Inferior parietal cortex (tissue), 1 donor: Measurements from ENCODE around the gene AP1G2.
"Not testable (repeated sequence)": the region's sequence is repeated elsewhere in the genome, so short reads cannot be mapped to it uniquely, and the experiment has no call there.

Source experiments
- DNase-seq: peaks from one replicate; pipeline ENCODE4 v3.0.0-alpha.2; 2016; ENCODE audit errors: extremely low spot score

AP1G2 gene

DNA sequence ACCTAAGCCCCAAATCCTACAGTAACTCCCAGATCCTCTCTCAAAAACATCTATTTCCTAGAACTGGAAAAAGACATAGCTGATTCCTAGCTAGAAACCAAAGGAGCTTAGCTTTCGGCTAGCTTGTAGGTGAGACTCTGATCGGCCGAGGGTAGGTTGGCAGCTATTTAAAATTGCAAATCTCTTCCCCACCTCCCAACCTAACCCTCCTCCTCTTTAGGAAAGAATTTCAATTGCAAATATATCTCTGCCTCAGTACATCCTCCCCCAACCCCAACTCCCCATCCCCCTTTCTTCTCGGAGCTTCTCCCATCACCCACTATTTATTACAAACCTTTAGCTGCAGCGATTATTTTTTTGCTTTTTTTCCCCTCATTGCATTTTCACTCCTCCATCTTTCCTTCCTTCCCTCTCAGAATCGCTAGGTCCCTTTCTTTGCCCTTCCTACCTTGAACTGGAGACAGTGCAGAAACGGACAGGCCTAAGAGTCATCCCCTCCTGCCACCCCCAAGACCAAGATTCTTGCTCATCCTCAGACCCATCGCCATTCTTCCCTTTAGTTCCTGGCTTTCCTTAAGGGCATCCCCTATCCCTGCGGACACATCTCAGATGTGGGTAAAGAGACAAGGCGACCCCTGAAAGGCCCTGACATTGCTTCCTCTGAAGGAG is 29.4 kb downstream of the AP1G2 start:
- no peak for DNase-seq

DNA sequence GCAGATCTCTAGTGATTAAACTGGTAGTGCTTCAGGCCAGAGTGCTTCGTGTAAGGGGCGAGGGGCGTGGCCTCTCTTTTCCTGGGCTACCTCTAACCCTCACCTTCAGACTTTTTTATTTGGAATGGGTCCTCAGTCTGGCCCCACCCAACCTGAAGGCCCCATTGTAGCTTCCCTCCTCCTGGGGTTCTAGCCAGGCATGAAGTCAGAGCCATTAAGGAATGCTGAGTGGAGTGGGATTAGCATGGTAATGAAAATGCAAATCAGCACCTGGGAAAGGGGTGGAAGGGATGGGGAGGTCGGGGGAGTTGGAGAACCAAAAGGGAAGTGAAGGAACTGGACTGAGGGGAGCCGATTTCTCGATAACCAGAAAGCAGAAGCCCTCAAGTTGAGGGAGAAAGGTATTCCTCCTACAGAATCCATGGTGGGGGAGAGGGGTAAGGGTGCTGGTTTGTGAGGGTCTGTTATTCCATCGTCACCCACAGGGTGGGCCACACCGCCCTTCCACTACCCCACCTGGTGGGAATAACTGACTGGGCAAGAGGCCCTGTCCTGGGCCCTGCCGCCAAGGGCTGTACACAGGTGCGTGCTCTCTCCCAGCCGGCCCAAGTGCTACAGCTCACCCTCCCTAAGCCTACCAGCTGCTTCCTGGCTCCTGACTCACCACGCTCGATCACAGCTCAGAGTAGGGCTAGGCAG is 30.1 kb downstream of the AP1G2 start:
- no peak for DNase-seq

DNA sequence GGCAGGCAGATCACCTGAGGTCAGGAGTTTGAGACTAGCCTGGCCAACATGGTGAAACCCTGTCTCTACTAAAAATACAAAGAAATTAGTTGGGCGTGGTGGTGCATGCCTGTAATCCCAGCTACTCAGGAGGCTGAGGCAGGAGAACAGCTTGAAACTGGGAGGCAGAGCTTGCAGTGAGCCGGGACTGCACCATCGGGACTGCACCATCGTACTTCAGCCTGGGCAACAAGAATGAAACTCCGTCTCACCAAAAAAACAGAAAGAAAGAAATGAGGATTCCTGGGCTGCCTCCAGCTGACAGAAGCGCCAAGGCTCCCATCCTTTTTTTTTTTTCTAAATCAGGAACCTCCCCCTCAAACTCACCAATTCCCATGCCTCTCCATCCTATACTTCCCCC is 30.7 kb downstream of the AP1G2 start:
- not testable (repeated sequence) for DNase-seq

DNA sequence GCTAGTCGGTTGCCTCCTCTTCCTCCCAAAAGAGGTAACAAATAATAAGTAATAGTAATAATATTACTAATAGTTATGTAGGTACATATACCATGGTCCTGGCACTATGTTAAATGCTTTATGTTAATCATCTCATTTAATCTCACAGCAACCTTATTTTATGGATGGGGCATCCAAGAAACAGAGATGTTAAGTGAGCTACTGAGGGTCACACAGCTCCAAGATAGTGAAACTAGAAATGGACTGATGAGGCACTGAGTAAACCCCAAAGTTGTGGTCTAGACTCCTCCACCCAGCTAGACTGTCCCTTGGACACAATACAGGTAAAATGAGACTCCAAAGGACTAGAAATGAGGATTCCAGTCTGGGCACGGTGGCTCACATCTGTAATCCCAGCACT is 31.1 kb downstream of the AP1G2 start:
- no peak for DNase-seq

DNA sequence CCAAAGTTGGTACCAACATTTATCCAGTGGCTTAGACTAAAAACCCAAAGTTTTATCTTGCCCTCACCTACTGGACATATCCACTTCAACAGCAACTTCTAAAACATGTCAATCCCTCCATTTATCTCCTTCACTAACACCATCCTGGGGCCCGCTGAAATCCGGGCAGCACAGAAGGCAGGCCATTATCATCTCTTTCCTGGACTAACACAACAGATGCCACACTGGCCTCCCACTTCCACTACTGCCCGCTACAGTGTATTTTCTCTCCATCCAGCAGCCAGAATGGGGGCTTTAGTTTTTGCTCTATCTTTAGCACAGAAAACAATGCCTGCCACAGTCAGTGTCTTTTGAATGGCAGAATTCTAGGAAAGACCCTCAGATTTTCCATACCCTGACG is 31.6 kb downstream of the AP1G2 start:
- no peak for DNase-seq

DNA sequence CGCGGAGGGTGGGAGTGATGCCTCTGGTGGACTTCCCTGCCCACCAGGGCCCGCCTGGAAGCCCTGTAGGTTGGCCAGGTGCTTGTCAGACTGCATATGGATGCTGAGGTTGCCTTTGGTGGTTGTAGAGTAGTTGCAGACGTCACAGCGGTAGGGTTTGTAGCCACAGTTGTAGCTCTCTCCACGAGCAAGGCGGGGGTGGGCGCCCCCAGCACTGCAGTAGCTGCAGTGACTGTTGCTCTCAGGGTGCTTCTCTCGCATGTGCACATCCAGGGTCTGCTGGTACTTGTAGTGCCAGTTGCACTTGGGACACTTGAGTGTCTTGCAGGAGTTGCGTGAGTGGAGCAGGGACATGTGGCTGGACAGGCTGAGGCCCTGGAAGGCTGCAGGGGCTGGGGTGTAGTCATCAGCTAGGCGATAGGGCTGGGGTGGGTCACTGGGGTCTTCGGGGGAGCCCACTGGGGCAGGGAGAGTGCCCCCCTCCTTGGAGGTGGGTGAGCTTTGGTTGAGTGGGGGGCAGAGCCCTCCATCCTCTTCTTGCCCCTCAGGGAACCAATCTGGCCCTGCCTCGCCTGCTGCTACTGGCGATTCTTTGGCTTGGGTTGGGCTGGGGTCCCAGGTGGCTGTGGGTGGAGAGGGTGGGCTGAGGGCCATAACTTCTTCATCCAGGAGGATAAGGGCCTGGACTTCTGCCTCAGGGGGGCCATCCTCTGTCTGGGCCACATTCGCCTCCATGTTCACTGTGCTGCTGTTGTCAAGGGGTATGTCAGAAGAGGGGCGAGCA is 33.7 kb downstream of the AP1G2 start:
- no peak for DNase-seq

DNA sequence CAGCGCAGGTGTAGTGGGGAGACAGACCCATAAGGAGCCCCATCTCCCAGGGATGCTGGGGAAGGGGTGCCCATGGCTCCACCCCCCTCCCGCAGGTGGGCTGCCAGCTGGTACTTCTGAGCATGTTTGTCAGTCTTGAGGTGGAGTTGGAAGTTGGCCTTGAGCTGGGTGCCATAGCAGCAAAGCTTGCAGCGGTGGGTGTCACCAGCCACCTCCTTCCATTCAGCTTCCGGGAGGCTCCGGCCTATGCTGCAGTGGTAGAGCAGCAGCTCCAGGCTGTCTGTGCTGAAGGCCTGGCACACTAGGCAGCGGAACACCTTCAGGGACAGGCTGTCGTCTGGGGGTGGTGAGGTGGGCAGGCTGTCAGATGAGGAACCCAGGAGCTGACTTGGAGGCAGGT is 34.9 kb downstream of the AP1G2 start:
- DNase-seq: no peak

DNA sequence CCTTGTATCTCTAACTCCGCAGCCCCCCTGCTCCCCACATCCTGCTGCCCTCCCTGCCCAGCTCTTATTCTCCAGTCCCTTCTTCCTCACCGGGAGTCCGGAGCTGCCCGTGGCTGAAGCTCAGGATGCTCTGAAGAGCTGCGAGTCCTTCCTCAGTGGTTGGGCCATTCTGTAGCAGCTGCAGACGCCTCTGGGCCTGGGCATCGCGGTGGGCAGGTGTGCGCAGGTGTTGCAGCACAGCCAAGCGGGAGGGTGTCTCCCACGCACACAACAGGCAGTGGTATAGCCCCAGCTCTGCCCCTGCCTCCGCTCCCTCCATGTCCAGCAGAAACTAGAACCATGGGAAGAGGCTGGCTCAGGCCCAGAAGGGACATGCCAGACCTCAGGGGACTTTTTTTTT is 36.2 kb downstream of the AP1G2 start:
- DNase-seq: no peak

DNA sequence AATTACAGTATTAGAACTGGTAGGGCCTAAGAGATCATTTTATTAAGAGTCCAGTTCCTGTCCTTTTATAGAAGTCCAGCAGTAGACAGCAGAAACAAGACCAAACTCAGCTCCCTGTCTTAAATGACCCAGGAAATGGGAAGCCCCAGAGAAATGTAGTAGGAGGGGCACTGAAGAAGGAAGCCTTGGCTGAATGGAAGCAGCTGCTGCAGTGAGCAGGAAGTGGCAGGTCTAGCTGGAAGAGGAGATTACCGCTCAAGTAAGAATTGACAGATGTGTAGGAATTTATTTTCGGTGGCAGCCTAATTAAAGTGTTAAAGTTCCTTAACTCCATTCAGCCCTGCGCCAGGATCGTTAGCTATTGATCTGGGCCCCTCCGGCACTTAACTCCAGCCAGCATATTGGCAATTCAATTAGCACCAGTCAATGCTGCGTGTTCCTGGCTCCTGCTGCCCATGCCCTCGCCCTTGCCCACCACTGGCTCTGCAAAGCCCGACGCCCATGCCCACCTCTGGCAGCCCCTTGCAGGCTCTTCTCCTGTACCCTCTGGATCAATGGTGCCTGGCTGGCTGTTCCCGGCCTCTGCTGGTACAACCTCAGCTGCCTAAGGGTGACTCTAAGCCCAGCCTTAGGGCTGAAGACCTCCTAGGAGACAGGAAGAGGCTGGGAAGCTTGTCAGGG is 37.1 kb downstream of the AP1G2 start:
- no peak for DNase-seq

DNA sequence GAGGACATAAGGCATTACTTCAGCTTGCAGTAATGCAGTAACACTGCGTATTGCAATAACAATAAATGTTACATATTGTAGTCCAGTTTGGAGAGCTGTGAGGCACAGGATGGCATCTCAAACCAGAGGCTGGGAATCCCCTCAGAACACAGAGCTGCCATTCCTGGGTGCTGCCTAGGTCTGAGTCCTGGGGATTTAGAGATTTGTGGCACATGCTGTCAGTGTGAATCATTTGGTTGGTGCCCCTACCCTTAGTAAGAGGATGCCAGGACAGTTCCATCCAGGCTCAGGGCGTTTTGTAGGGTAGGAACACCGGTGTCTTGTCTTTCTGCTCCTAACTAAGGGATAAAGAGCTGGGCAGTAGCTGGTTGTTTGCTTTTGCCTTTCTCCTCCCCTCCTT is 38.6 kb downstream of the AP1G2 start:
- no peak for DNase-seq

DNA sequence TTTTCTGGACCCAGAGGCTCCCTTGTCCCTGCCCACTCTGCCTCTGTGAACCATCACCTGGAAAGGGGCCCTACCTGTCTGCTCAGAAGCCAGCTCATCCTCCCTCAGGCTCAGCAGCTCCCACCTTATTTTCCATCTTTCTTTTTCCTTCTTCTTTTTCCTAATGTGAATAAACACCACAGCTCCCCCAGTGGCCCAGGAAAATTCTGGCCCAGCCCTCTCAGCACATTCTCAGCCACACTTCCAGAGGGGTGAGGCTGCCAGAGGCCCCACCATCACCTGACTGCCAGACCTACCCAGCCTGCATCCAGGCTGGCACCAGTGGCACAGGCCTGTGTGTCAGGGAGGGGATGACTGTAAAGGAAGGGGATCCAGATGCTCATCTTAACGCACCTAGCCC is 39.0 kb downstream of the AP1G2 start:
- DNase-seq: no peak

DNA sequence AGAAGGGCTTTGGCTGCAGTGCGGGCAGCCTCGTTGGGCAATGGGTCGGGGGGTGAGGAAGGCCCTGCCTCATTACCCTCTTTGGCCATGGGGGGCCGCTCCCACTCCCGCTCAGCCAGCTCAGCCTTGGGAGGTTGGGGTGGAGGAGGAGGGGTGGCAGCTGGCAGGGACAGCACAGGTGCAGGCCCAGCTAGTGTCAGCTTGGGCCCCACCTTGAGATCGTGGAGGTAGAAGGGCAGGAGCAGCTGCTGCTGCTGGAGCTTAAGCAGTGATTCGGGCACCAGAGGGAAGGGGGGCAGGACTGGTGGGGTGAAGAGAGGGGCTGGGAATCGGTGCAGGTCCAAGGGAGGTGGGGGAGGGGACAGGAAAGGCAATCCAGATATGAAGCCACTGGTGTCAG is 42.0 kb downstream of the AP1G2 start:
- DNase-seq: no peak

DNA sequence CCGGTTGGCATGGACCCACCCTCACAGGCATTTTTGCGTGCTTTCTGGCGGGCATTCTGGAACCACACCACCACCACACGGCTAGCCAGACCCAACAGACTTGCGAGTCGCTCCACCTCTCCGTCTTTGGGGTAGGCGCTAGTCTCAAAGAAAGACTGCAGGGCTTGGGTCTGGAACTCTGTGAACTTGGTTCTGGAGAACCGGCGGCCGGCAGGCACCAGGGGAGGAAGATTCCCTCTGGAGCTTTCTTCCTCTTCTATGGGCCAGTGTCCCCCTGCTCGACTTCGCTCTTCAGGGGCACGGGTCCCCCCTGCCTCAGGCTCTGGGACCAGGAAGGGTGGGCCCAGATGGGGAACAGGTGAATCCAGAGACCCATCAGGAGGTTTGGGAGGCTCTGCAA is 42.6 kb downstream of the AP1G2 start:
- DNase-seq: no peak

DNA sequence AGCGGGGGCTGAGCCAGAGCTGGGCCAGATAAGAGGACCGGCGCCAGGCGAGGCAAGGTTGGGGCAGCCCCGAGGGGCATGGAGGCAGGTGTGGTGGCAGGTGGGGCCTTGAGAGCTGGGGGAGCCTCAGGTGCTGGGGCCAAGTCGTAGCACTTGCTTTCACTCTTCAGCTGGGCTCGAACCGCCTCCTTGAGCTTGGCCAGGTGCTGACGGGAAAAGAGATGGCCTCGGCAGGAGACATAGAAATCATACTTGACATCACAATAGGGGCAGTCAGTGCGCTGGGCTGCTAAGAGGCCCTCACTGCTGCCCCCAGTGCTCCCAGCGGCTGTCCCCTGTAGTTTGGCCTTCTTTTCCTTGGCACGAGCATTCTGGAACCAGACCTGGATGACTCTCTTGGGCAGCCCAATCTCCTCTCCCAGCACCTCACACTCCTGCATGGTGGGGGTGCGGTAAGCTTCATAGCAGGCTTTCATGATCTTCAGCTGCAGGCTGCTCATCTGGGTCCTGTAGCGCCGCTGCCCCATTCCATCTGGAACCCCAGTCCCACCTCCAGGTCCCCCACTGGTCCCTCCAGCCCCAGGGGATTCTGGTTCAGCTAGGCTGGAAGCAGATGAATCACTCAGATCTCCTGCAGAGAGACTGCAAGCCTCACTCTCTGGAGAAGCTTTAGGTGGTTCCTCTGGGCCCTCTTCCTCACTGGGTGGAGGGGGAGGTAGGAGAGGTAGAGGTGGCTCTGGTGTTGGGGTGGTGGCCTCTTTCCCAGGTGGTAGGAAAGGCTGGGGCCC is 44.2 kb downstream of the AP1G2 start:
- DNase-seq: no peak

DNA sequence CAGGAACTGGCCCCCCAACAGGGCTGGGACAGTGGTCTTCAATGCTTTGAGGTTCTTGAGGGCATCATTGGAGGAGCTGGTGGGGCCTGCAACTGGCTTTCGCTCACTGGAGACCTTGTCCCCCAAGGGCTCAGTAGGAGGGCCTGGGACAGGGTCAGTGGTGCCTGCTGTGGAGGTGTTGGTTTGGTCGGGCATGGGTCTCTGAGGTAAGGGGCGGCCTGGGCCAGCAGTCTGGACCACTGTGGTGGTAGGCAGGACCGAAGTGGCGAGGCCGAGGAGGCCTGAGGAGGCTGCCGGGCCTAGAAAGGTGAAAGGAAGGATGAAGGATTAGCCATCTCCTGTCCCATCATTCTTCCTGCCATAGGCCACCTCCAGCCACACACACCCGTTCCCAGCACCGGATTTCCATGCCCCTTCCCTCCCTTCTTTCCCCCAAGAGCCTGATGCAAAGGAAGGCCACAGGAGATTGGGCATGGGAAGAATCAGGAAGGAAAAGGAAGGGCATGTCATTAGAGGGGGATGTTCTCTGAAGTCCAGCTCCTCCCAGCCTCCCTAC is 44.9 kb downstream of the AP1G2 start:
- no peak for DNase-seq

DNA sequence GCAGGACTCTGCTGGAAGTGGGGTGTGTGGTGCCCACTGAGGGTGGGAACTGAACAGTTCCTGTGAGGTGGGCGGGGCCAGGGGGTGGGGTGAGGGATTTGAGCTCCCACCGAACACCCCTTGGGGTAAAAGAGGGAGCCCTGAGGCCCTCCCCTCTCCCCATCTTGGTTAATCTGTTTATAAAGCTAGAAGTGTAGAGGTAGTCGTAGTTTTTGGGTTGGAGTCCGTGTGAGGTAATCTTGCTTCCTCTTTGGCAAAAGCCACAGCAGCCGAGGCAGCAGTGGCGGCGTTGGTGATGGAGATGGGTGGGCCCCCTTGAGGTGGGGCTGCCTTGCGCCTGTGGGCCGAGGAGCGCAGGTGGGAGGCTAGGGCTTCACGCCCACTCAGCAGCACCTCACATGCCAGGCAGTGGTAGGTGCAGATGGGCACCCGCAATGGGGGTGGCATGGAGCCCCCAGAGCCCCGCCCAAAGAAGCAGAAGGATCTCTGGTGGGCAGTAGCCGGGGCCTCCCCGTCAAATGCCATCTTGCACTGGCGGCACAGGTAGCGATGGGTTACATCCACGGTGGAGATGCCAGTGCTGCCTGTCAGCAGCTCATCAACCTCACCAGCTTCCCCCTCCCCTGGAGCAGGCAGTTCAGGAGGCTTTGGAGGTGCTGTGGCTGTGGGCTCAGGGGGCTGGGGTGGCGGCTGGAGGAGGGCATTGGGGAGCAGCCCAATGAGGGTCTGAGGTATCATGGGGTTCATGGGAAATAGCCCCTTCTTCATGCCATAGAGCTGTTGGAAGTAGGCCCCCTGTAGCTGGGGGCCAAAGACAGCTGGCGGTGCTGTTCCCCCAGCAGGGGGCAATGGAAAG is 45.6 kb downstream of the AP1G2 start:
- no peak for DNase-seq

DNA sequence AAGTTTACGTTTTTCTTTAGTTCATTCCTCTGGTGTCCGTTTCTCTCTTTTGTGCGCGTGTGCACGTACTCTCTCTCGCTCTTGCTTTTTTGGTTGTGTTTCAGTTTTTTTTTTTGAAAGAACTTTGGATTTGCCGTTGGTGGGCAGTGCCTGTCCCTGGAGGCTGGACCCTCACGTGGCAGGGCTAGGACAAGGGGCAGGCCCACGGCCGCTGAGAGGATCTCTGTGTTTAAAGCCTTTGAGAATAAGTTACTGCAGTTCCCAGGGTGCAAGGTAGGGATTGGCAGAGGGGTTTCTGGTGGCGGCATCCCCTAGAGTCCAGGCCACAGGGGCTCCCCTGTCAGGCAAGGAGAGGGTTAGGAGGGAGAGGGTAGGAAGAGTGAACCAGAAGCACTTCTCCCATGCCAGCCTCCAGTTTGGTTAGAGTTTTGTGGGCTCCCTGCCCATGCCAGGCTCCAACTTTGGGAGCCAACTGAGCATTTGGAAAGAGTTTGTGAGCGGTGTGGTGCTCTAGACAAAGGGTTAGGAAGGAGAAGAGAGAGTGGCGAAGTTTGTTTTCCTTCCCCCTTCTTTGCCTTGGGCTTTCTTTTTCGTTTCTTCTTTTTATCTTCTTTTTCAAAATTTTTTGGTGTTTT is 46.6 kb downstream of the AP1G2 start:
- no peak for DNase-seq

DNA sequence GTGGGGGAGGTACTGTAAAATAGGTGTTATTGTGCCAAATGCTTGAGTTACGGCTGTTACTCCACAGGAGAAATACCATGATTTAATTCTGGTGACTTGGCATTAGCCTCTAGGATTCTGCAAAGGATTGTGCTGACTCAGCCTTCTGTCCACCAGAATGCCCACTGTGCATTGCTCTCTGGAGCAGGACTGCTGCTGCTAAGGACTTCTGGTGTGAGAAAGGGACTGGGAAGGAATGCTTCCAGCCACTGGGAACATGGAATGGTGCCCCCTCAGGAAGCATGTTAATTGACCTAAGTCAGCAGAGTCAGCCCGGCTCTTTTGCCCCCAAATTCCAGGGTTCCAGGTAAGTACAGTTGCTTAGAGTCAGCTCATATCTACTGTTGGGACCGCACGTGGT is 48.9 kb downstream of the AP1G2 start:
- no peak for DNase-seq

DNA sequence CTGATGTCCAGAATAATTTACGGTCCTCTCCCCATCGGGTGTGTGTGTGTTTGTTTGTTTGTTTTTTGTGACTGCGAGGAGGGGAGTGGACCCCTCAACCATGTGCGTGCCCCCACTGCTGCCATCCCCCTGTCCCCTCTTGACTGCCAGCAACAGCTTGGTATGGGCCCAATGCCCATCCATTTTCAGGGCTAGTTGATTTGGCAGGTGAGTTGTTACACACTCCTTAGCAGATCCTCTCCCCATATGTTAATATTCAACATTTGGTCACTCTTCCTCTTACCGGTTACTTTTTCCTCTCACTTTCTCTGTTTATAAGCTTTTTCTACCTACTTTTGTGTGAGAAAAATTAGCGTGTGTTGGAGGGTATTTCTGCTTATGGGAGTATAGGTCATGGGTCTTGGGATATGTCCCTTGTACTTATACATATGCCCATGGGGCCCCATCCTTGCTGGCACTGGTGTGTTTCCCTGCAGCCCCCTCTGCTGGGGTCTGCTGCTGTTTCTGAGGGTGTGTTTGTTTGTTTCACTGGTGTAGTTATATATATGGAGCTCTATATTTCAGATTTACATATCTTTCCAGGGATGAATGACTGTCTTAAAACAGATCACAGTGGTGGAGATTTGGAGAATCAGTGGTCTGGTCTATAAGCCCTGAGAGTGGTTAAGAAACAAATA is 49.8 kb downstream of the AP1G2 start:
- DNase-seq: no peak
